Breast epithelium (tissue), 3 donors: Measurements from ENCODE around the gene IFITM1.

Source experiments
- CTCF ChIP-seq, 3 donors: fragments of 450-650 bp; IDR thresholded peaks; one replicate each; pipeline ENCODE4 v1.5.1; 2016 to 2017; ENCODE audit warnings: antibody characterized with exemption in 3 of 3, mild to moderate bottlenecking in 3 of 3, moderate library complexity in 3 of 3
- POLR2AphosphoS5 ChIP-seq, 3 donors: sonication (generic); formaldehyde crosslinking; IDR thresholded peaks; one replicate each; pipeline ENCODE4 v1.6.1; 2017; ENCODE audit warnings: antibody characterized with exemption in 3 of 3

GRCh38 chr11:362642-363442, 49.0 kb downstream of the IFITM1 start:
- no peak for TF ChIP-seq CTCF (IDR thresholded peaks at IDR 0.05)
- TF ChIP-seq POLR2AphosphoS5 (IDR thresholded peaks at IDR 0.05) = no peak
